HCT116 (cell line): ENCODE measurements around the gene HEG1.

Experiments
- ATF3 ChIP-seq: IDR thresholded peaks from 2 replicates; pipeline ENCODE4 v1.6.1; 2012
- CEBPB ChIP-seq: IDR thresholded peaks from 2 replicates; pipeline ENCODE4 v1.6.1; 2012; ENCODE audit warnings: low read depth
- CTCF ChIP-seq, 3 experiments: fragments of 200-600 bp in 1 of 3; sonication (generic) in 1 of 3; IDR thresholded peaks in 2 of 3; conservative IDR thresholded peaks in 1 of 3; 2 replicates each; pipeline ENCODE4 v1.5.1; 2012 to 2017; ENCODE audit warnings: low read depth in 2 of 3, low read length in 2 of 3, antibody characterized with exemption in 1 of 3, borderline replicate concordance in 1 of 3, control low read depth in 1 of 3, mild to moderate bottlenecking in 1 of 3, mixed read lengths in 1 of 3, mixed run types in 1 of 3, moderate library complexity in 1 of 3; ENCODE audit not compliant: insufficient read depth in 1 of 3
- EZH2 ChIP-seq: fragments of 200-600 bp; sonication (generic); IDR thresholded peaks from 2 replicates; pipeline ENCODE4 v1.6.1; 2017; ENCODE audit warnings: antibody characterized with exemption, mixed run types
- EZH2phosphoT487 ChIP-seq: fragments of 200-600 bp; IDR thresholded peaks from 2 replicates; pipeline ENCODE4 v1.6.1; 2018; ENCODE audit warnings: antibody characterized with exemption, borderline replicate concordance
- JUND ChIP-seq: IDR thresholded peaks from 2 replicates; pipeline ENCODE4 v1.6.1; 2012
- MAX ChIP-seq: IDR thresholded peaks from 2 replicates; pipeline ENCODE4 v1.6.1; 2012
- POLR2A ChIP-seq: IDR thresholded peaks from 2 replicates; pipeline ENCODE4 v1.7.0; 2011; ENCODE audit warnings: borderline replicate concordance; ENCODE audit not compliant: insufficient read depth, insufficient read length; ENCODE audit errors: extremely low read depth
- SP1 ChIP-seq: IDR thresholded peaks from 2 replicates; pipeline ENCODE4 v1.6.1; 2012; ENCODE audit warnings: low read depth
- YY1 ChIP-seq: IDR thresholded peaks from 2 replicates; pipeline ENCODE4 v1.6.1; 2011; ENCODE audit warnings: low read length, low read depth, moderate library complexity, mild to moderate bottlenecking; ENCODE audit not compliant: insufficient replicate concordance; ENCODE audit errors: extremely low read depth
- ZFX ChIP-seq: fragments of 450-650 bp; IDR thresholded peaks from 2 replicates; pipeline ENCODE4 v1.6.1; 2017
- ZNF274 ChIP-seq: fragments of 200-500 bp; sonication (Bioruptor generic); IDR thresholded peaks from 2 replicates; pipeline ENCODE4 v1.6.1; 2014; ENCODE audit warnings: mild to moderate bottlenecking, low read depth, low read length, inconsistent platforms

GRCh38 chr3:125055913-125056745 is at the start of gene HEG1:
- TF ChIP-seq EZH2phosphoT487 (no peak), SP1 (no peak), CTCF (IDR thresholded peaks at IDR 0.05 in 2 of 3, conservative IDR thresholded peaks at IDR 0.05 in 1 of 3; ENCODE audit: borderline replicate concordance in 1 of 3, insufficient read depth in 1 of 3, low read depth in 2 of 3, low read length in 2 of 3) (no peak), POLR2A (no peak), YY1 (no peak), ZNF274 (no peak), MAX (peak; percentile 35; the same call in 1 of the 2 replicates), EZH2 (no peak), ZFX (0 out of 2 replicates have a peak, but pooled peaks have one; percentile 27), ATF3 (no peak), JUND (no peak), CEBPB (no peak)
